ENCODE measurements around the gene GSG1. TPM values are rescaled to one million over a fixed set of nuclear protein-coding genes. Genes with fewer than 3 reads are reported as not detected.

The GSG1 gene
- total RNA-seq (2021), result 0.22 and 0.33 TPM in 2 replicates
- long read RNA-seq, result 0 reads

DNA sequence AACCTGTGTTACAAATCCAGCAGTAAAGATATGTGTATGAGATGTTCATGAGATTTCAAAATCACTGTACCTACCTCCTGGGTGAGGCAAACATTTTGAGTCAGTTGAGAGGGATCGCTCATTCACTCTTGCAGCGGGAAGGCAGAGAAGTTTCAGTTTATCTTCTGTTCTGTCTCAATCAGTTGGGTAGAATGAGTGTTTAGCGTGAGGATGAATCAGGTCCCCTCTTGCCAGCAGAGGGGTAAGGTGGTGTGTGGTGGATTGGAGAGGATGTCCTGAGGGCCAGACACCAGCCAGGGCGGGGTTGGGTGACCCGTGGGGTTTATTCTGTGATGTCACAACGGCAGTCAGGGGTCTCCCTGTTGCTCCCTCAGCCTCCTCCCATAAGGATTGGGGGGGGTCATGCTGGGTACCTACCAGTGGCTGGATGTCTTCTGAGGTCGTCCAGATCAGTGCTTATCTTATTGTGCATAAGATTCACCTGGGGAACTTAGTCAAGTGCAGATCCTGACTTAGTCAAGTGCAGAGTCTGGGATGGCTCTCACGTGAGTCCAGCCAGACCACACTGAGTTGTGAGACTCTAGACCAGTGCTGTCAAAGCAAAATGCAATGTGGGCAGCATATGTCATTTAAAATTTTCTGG, at the start of gene GSG1:
TSS of gene GSG1 (minus strand) at position 277 of the 643 bp plus-strand sequence. CDS start at position 122, 155 bp downstream.
- H2BK20ac ChIP-seq (ENCODE audit: low read depth, low read length, poor library complexity, severe bottlenecking), result no peak within 1 kb of the TSS
- H2AFZ ChIP-seq (ENCODE audit: low read length), result no peak within 1 kb of the TSS
- H4K91ac ChIP-seq (ENCODE audit: insufficient read length, low read depth, low read length), result no peak within 1 kb of the TSS
- H3T11ph ChIP-seq (ENCODE audit: low read length), result no peak within 1 kb of the TSS
- H3K4me1 Mint-ChIP-seq, result peaks cover 27 to 31% of the 10 kb centered on the region in 2 experiments
- no peaks in the 10 kb centered on the region for H3K9me3 ChIP-seq (ENCODE audit: control insufficient read depth, low read depth, low read length)
- WGBS (ENCODE audit: extremely low coverage, insufficient read length, low lambda C conversion rate), result no CpG with 5 or more reads among the region's 8 CpGs
- H2BK5ac ChIP-seq (ENCODE audit: insufficient read length, low read length), result no peak within 1 kb of the TSS
- H3K4me2 ChIP-seq (ENCODE audit: insufficient read depth, insufficient read length, low read length), result no peak within 1 kb of the TSS
- H3K4ac ChIP-seq (ENCODE audit: low read depth, low read length), result no peak within 1 kb of the TSS
- DNase-seq, result no peak
- H3K27ac Mint-ChIP-seq, result no peak within 1 kb of the TSS
- no peak within 1 kb of the TSS for H3K27ac ChIP-seq (ENCODE audit: insufficient read length, low read depth, low read length)
- H3K79me2 ChIP-seq (ENCODE audit: insufficient read depth, low read length), result no peaks in the 10 kb centered on the region
- no peaks in the 10 kb centered on the region for H4K20me1 ChIP-seq (ENCODE audit: control insufficient read depth, insufficient read depth, insufficient read length)
- H3K4me1 ChIP-seq (ENCODE audit: insufficient read depth, low read length), result peaks cover 6% of the 10 kb centered on the region; the same call in 1 of the 2 replicates
- H3K36me3 Mint-ChIP-seq (ENCODE audit: insufficient read depth in 1 of 3, low read depth in 3 of 3), result peaks cover 0 to 6% (median 0%) of the 10 kb centered on the region in 3 experiments; a peak in 1 of 7 replicates
- no peaks in the 10 kb centered on the region for H3K27me3 ChIP-seq (ENCODE audit: insufficient read depth, low read length)
- peaks cover 4 to 7% of the 10 kb centered on the region in 2 experiments; a peak in 3 of 5 replicates for H3K9me3 Mint-ChIP-seq
- no peak within 1 kb of the TSS for H2BK12ac ChIP-seq (ENCODE audit: insufficient read length, low read depth, low read length)
- H3K23me2 ChIP-seq (ENCODE audit: insufficient read length, low read depth, low read length, poor library complexity, severe bottlenecking), result peaks cover 11% of the 10 kb centered on the region
- H3K14ac ChIP-seq (ENCODE audit: insufficient read depth, low read length), result no peak within 1 kb of the TSS
- H2BK15ac ChIP-seq (ENCODE audit: low read depth, low read length), result 0 out of 2 replicates have a peak within 1 kb of the TSS, but pooled peaks have one; percentile 26
- no peak within 1 kb of the TSS for H3K18ac ChIP-seq (ENCODE audit: insufficient read length, low read depth, low read length)
- H3K56ac ChIP-seq (ENCODE audit: insufficient read length, low read depth, low read length), result no peak within 1 kb of the TSS
- no peak within 1 kb of the TSS for H3K23ac ChIP-seq (ENCODE audit: insufficient read length, low read depth, low read length)
- H3K9ac ChIP-seq (ENCODE audit: extremely low read depth, insufficient read length, low read length), result no peak within 1 kb of the TSS
- TF ChIP-seq, protein P1, sequence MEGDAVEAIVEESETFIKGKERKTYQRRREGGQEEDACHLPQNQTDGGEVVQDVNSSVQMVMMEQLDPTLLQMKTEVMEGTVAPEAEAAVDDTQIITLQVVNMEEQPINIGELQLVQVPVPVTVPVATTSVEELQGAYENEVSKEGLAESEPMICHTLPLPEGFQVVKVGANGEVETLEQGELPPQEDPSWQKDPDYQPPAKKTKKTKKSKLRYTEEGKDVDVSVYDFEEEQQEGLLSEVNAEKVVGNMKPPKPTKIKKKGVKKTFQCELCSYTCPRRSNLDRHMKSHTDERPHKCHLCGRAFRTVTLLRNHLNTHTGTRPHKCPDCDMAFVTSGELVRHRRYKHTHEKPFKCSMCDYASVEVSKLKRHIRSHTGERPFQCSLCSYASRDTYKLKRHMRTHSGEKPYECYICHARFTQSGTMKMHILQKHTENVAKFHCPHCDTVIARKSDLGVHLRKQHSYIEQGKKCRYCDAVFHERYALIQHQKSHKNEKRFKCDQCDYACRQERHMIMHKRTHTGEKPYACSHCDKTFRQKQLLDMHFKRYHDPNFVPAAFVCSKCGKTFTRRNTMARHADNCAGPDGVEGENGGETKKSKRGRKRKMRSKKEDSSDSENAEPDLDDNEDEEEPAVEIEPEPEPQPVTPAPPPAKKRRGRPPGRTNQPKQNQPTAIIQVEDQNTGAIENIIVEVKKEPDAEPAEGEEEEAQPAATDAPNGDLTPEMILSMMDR (conservative IDR thresholded peaks at IDR 0.05), result no peak
- peak within 1 kb of the TSS in 1 of 2 experiments; percentile 56; a peak in 1 of 5 replicates for H3K4me3 Mint-ChIP-seq
- no peak within 1 kb of the TSS for H2AK5ac ChIP-seq (ENCODE audit: insufficient read length, low read length)
- no peak within 1 kb of the TSS for H2BK120ac ChIP-seq (ENCODE audit: low read depth, low read length, poor library complexity, severe bottlenecking)
- peaks cover 6% of the 10 kb centered on the region for H3K27me3 Mint-ChIP-seq (ENCODE audit: low read depth)
- H4K5ac ChIP-seq (ENCODE audit: insufficient read length, low read depth, low read length), result no peak within 1 kb of the TSS
- no peaks in the 10 kb centered on the region for H3K79me1 ChIP-seq (ENCODE audit: insufficient read depth, low read depth, low read length, poor library complexity, severe bottlenecking)
- H4K8ac ChIP-seq (replicated peaks; ENCODE audit: insufficient read length, low read depth, low read length), result no peak within 1 kb of the TSS
